Omental fat pad (tissue), 4 donors: ENCODE data around the gene CH25H. TPM values are rescaled to one million over a fixed set of nuclear protein-coding genes. Genes with fewer than 3 reads are reported as not detected.
A peak's percentile ranks its signal among the peaks of the same experiment; 100 is the strongest.
"Not testable (repeated sequence)": the region's sequence is repeated elsewhere in the genome, so short reads cannot be mapped to it uniquely, and the experiment has no call there.

Experiments used
- ATAC-seq: fragments of 150-250 bp; one replicate; pipeline ENCODE4 v1.9.1; 2016; ENCODE audit warnings: mild to moderate bottlenecking, moderate library complexity; ENCODE audit not compliant: low FRiP score
- DNase-seq: peaks from one replicate; pipeline ENCODE4 v3.0.0-alpha.2; 2019; ENCODE audit warnings: low spot score
- total RNA-seq, 4 donors: library from RNA; depleted of rRNA; stranded (reverse); fragments of >200 nt; gene quantifications; one replicate each; pipeline ENCODE4 v1.1.0, GENCODE V29; 2016
- TF ChIP-seq, protein P1 (sequence below), 3 donors: fragments of 450-650 bp; IDR thresholded peaks; one replicate each; pipeline ENCODE4 v1.5.1; 2016 to 2017; ENCODE audit warnings: antibody characterized with exemption in 3 of 3, mild to moderate bottlenecking in 3 of 3, moderate library complexity in 2 of 3

CH25H gene, protein sequence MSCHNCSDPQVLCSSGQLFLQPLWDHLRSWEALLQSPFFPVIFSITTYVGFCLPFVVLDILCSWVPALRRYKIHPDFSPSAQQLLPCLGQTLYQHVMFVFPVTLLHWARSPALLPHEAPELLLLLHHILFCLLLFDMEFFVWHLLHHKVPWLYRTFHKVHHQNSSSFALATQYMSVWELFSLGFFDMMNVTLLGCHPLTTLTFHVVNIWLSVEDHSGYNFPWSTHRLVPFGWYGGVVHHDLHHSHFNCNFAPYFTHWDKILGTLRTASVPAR
- 10 to 100 TPM in 2 of 4 donors, 1 to 10 TPM in 2; 6.3 to 25.5 (median 13.4) TPM for total RNA-seq

- TF ChIP-seq, protein P1, sequence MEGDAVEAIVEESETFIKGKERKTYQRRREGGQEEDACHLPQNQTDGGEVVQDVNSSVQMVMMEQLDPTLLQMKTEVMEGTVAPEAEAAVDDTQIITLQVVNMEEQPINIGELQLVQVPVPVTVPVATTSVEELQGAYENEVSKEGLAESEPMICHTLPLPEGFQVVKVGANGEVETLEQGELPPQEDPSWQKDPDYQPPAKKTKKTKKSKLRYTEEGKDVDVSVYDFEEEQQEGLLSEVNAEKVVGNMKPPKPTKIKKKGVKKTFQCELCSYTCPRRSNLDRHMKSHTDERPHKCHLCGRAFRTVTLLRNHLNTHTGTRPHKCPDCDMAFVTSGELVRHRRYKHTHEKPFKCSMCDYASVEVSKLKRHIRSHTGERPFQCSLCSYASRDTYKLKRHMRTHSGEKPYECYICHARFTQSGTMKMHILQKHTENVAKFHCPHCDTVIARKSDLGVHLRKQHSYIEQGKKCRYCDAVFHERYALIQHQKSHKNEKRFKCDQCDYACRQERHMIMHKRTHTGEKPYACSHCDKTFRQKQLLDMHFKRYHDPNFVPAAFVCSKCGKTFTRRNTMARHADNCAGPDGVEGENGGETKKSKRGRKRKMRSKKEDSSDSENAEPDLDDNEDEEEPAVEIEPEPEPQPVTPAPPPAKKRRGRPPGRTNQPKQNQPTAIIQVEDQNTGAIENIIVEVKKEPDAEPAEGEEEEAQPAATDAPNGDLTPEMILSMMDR (IDR thresholded peaks at IDR 0.05), result no peak
- peak; percentile 66 for DNase-seq
- ATAC-seq, result peak; percentile 76
Measured at GRCh38 chr10:89207181-89207800, at the start of gene CH25H. Gene CH25H, minus strand, starts transcription at chr10:89207317. Its CDS starts 25 bp downstream, at chr10:89207292.

DNA sequence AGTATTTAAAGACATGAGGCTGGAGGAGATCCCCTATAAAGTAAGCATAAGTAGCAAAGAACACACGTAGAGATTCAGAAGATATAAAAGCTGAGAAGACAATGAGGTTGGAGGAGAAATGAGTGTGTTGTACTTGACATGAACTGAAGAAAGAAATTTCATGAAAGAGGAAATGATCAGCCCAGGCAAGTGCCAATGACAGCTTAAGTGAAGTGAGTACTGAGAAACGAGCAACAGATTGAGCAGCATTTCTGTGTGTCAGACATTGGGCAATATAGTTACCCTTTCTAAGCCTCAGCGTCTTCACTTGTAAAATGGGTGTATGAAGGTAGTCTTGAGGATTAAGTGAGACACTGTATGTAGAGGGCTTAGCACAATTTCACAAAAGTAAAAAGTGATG lies 49.2 kb upstream of the CH25H start:
- TF ChIP-seq, protein P1 (IDR thresholded peaks at IDR 0.05), result no peak
- ATAC-seq (no peak), DNase-seq (no peak)

GRCh38 chr10:89255793-89256192 lies 48.7 kb upstream of the CH25H start:
- ATAC-seq, result no peak
- TF ChIP-seq, protein P1 (IDR thresholded peaks at IDR 0.05), result no peak
- DNase-seq, result no peak

GRCh38 chr10:89255091-89255579 lies 48.0 kb upstream of the CH25H start:
- not testable (repeated sequence) for ATAC-seq, DNase-seq

- ATAC-seq (no peak), DNase-seq (no peak)
- TF ChIP-seq, protein P1 (IDR thresholded peaks at IDR 0.05), result no peak
Measured at GRCh38 chr10:89252225-89252585, 45.1 kb upstream of the CH25H start.

- ATAC-seq (peak; percentile 100), DNase-seq (peak; percentile 72)
- TF ChIP-seq, protein P1 (IDR thresholded peaks at IDR 0.05), result no peak
Measured at GRCh38 chr10:89251409-89252224, 44.5 kb upstream of the CH25H start, which contains the start of gene LIPA. Gene LIPA, minus strand, starts transcription at chr10:89251775. Its CDS starts 4,127 bp downstream, at chr10:89247648.

DNA sequence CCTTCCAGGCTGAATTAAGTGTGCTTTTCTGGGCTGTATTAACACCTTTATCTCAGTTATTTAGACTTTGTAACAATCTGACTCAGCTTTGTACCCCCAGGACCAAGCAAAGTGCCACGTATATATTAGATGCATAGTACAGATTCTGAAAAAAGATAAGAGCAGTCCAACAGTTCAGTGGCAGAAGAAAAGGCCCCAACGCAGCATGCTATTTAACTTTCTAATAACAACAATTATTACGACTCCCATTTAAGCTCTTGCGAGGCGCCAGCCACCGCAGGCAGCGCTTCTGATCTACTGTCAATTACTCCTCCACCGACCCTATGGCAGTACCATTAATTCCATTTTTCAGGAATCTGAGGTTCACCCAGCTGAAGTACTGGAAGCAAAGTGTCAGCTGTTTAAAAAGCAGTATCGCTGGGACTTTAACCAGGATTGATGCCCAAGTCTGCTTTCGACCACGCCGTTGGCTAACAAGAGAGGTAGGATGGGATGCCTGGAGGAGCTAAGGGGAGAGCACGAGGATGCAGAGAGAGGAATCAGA lies 43.8 kb upstream of the CH25H start:
- TF ChIP-seq, protein P1 (IDR thresholded peaks at IDR 0.05), result no peak
- ATAC-seq, result no peak
- DNase-seq, result no peak
